ENCODE results near the gene TMEM212.

The TMEM212 gene

GRCh38 chr3:171821778-171822358 is 21.3 kb upstream of the TMEM212 start:
- no peak for DNase-seq (ENCODE audit: low read depth in 2 of 2)
- no peak for TF ChIP-seq CTCF (IDR thresholded peaks at IDR 0.05; ENCODE audit: low read depth, low read length)
- no peak overlapping the region for H3K4me3 ChIP-seq (replicated peaks in 1 of 2; ENCODE audit: low read depth in 2 of 2, low read length in 2 of 2)

- TF ChIP-seq CTCF (IDR thresholded peaks at IDR 0.05; ENCODE audit: low read depth, low read length), result no peak
- no peak for DNase-seq (ENCODE audit: low read depth in 2 of 2)
- no peak overlapping the region for H3K4me3 ChIP-seq (replicated peaks in 1 of 2; ENCODE audit: low read depth in 2 of 2, low read length in 2 of 2)
Measured at GRCh38 chr3:171822431-171823106, 20.6 kb upstream of the TMEM212 start.

- DNase-seq (ENCODE audit: low read depth in 2 of 2), result no peak
- H3K4me3 ChIP-seq (replicated peaks in 1 of 2; ENCODE audit: low read depth in 2 of 2, low read length in 2 of 2), result no peak overlapping the region
- no peak for TF ChIP-seq CTCF (IDR thresholded peaks at IDR 0.05; ENCODE audit: low read depth, low read length)
Measured at GRCh38 chr3:171824116-171824515, 19.0 kb upstream of the TMEM212 start.

- H3K4me3 ChIP-seq (replicated peaks in 1 of 2; ENCODE audit: low read depth in 2 of 2, low read length in 2 of 2), result no peak overlapping the region
- no peak for TF ChIP-seq CTCF (IDR thresholded peaks at IDR 0.05; ENCODE audit: low read depth, low read length)
- DNase-seq (ENCODE audit: low read depth in 2 of 2), result peak; percentile 57 to 79
Measured at GRCh38 chr3:171824824-171825221, 18.3 kb upstream of the TMEM212 start.

GRCh38 chr3:171825222-171825828 is 17.8 kb upstream of the TMEM212 start:
- H3K4me3 ChIP-seq (replicated peaks in 1 of 2; ENCODE audit: low read depth in 2 of 2, low read length in 2 of 2), result no peak overlapping the region
- peak; percentile 93 to 97 for DNase-seq (ENCODE audit: low read depth in 2 of 2)
- no peak for TF ChIP-seq CTCF (IDR thresholded peaks at IDR 0.05; ENCODE audit: low read depth, low read length)

- DNase-seq (ENCODE audit: low read depth in 2 of 2), result no peak
- no peak overlapping the region for H3K4me3 ChIP-seq (replicated peaks in 1 of 2; ENCODE audit: low read depth in 2 of 2, low read length in 2 of 2)
- no peak for TF ChIP-seq CTCF (IDR thresholded peaks at IDR 0.05; ENCODE audit: low read depth, low read length)
Measured at GRCh38 chr3:171827385-171827784, 15.8 kb upstream of the TMEM212 start.
